IPS-18c (cell line): Measurements from ENCODE around the gene DAB2IP.

ENCODE experiments used
- H3K4me3 ChIP-seq: 2 replicates; pipeline ENCODE4 v1.7.0; 2013; ENCODE audit warnings: low read depth, mild to moderate bottlenecking, low read length, moderate library complexity; ENCODE audit not compliant: insufficient read depth
- H3K9me3 ChIP-seq: one replicate; pipeline ENCODE4 v1.6.1; 2013; ENCODE audit warnings: mild to moderate bottlenecking, low read length, moderate library complexity; ENCODE audit not compliant: control insufficient read depth, insufficient read depth

The DAB2IP gene

GRCh38 chr9:121717141-121717991, 65.9 kb downstream of the DAB2IP start:
- H3K9me3 ChIP-seq, result no peaks in the 10 kb centered on the region
- H3K4me3 ChIP-seq, result no peak overlapping the region

- Histone ChIP-seq H3K4me3 (no peak overlapping the region), H3K9me3 (peaks cover 2% of the 10 kb centered on the region)
These were observed 66.7 kb downstream of the DAB2IP start for GRCh38 chr9:121718084-121718483.

- H3K9me3 ChIP-seq, result peaks cover 2% of the 10 kb centered on the region
- H3K4me3 ChIP-seq, result no peak overlapping the region
These were observed 67.1 kb downstream of the DAB2IP start for GRCh38 chr9:121718501-121718900.

GRCh38 chr9:121720311-121721057, 69.0 kb downstream of the DAB2IP start:
- peaks cover 2% of the 10 kb centered on the region for H3K9me3 ChIP-seq
- H3K4me3 ChIP-seq, result no peak overlapping the region

DNA sequence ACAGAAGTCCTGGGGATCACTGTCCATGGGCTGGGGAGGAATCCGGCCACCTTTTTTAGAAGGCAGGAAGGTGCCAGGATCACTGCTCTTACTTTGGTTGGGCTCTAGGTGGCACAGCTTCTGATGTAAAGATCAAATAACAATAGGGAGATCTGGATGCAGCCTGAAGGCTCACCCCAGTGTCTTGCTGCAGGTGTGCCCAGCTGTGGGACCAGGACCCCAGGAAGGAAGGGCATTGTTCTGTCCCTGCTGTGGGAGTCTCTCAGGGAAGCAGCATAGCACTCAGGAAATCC, 69.6 kb downstream of the DAB2IP start:
- H3K9me3 ChIP-seq, result peaks cover 2% of the 10 kb centered on the region
- H3K4me3 ChIP-seq, result no peak overlapping the region

DNA sequence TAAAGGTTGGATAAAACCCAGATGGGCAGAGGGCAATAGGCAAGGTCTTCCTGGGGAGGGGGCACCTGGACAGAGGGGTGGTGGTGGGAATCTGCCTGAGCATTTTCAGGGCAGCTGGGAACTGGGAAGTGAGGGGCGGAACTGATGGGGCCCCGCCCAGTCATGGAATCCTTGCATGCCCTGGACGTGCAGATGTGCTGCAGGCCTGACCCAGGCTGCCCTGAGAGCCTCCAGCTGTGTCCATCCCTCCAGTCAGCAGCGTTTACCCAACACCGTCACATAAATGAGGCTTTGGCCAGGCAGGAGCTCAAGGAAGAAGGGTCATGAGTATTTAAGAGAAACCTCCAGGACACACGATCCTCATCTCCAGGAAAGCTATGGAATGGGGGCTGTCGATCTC, 70.3 kb downstream of the DAB2IP start:
- H3K4me3 ChIP-seq, result no peak overlapping the region
- peaks cover 2% of the 10 kb centered on the region for H3K9me3 ChIP-seq

DNA sequence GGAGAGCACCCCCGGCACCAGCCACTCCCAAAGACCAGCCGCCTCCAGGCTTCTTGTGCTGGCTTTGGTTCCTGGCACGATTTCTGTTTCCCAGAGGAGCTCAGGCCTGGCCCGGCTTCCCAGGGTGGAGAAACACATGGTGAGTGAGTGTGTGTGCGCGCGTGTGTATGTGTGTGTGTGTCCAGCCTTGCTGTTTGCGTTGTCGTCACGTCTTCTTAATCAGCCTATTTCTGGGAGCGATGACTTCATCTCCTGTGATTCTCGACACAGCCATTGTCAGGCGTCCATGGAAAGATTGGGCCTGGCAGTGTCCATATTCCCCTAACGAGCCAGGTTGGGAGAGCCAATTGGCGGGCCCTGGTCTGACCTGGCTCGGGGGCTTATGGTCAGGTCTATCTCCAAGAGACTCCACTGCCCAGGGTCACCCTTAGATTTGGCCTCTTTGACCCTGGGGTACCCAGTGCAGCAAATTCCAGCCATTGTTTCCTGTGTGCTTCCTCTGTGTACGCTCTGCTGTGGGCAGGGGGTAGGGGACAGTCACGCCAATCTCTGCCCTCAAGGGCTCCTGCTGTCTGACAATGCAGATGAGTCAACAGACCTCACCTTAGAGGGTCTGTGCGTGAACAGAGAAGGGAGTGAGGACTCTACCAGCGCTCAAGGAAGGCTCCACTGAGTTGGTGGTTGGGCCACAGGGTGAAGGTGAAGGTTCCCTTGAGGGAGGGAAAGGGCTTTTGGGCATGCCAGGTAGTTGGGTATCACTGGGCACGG, 73.8 kb downstream of the DAB2IP start:
- Histone ChIP-seq H3K9me3 (peaks cover 2% of the 10 kb centered on the region), H3K4me3 (no peak overlapping the region)

DNA sequence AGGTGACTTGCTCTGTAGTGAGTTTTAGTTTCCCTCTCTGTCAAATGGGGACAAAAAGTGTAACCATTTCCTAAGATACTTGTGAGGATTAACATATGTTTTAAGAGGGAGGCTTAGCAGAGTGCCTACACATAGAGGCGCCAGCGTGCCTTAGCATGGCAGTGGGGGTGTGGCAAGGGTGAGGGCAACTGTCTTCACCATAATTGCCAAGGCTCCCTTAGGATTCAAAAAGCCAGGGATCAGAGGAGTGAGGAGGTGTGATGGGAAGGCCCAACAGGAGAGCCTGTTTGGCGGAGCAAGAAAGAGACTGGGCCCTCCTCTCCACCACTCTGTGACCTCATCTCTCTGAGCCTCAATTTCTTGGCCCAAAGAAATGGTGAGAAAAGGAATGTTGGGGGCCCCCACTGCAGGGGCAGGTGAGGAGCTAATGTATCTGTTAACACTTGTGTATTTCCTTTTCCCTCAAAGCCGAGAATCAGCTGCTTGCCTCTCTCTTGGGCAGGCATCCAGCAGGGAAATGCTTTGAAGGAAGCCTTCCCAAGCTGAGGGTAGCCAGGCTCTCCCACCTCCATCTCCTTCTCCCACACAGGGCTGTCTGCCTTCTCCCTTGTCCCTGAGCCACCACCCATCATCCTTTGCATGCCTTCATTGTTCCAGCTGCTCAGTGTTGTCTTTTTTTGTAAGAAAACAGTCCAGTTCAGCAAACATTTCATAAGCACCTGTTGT, 76.0 kb downstream of the DAB2IP start:
- Histone ChIP-seq H3K4me3 (no peak overlapping the region), H3K9me3 (peaks cover 2% of the 10 kb centered on the region)

- Histone ChIP-seq H3K4me3 (no peak overlapping the region), H3K9me3 (no peaks in the 10 kb centered on the region)
These were observed 77.5 kb downstream of the DAB2IP start for GRCh38 chr9:121728916-121729315.

- Histone ChIP-seq H3K9me3 (no peaks in the 10 kb centered on the region), H3K4me3 (no peak overlapping the region)
These were observed 78.5 kb downstream of the DAB2IP start for GRCh38 chr9:121729769-121730562.

DNA sequence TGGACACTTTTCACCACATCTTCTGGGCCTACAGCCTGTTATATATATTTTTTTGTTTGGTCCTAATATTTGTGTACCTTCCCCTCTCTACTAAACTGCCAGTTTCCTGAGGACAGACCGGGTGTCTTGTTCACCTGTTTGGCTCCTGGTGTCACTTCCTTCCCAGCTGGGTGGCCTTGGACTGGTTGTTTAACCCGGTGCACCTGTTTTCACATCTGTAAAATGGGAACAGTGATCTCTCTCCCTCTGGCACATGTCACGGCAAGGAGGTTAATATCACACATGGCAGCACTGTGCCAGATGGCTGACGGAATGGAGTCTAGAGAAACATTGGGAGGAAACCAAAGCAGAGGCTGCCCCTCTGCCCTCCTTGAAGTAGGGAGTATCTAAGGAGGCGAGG, 79.7 kb downstream of the DAB2IP start:
- Histone ChIP-seq H3K9me3 (no peaks in the 10 kb centered on the region), H3K4me3 (no peak overlapping the region)

DNA sequence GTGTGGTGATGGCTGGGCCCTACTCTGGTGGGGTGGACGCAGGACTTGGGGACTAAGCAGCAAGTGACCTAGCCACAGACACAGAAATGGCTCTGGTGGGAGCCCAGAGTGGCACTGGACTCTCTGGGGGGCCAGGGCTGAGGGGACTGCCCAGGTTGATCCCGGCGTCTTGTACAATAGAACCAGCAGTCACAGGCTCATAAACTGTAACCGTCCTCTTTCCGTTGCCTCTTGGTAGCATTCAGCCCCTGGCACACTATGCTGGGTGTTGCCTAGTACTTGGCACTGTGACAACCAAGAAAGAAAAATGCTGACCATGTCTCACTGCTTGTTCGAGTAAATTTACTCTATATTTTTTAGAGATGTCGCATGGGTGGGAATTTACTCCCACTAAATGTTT, 80.5 kb downstream of the DAB2IP start:
- H3K9me3 ChIP-seq, result no peaks in the 10 kb centered on the region
- H3K4me3 ChIP-seq, result no peak overlapping the region

- Histone ChIP-seq H3K4me3 (no peak overlapping the region), H3K9me3 (no peaks in the 10 kb centered on the region)
These were observed 81.0 kb downstream of the DAB2IP start for GRCh38 chr9:121732389-121732788.

DNA sequence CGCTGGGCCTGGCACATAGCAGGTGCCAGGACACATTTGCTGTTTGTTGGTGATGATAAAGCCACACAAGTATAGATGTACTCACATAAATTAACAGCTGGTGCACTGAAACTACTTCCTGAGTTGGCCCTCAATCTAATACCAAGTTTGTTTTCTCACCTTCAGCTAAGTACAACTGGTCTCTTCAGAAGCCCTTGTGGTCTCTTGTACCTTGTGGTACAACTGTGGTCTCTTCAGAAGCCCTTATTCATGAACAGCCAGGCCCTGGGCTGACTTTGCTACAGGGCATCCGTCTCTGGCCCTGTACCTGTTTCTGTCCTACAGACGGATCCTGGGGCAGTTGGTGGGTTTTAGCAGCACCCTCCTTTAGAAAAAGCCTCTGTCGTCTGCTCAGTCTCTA, 81.5 kb downstream of the DAB2IP start:
- Histone ChIP-seq H3K9me3 (no peaks in the 10 kb centered on the region), H3K4me3 (no peak overlapping the region)

DNA sequence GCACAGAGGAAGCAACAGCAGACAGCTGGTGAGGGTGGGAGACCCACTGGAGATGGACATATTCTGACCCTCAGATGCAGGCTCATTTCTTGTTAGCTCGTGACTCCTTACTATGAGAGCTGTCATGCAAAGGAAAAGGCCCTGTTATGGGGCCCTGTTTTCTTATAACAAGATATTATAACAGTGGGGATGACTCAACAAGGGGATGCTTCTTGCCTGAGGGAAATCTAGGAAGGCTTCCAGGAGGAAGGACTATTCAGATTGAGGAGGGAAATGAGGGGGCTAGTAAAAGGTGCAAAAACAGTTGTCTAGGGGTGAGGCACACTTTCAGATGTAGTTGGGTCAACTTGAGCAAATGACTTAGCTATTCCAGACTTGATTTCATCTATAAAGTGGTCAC, 83.0 kb downstream of the DAB2IP start:
- Histone ChIP-seq H3K4me3 (no peak overlapping the region), H3K9me3 (no peaks in the 10 kb centered on the region)

- Histone ChIP-seq H3K4me3 (0 out of 2 replicates have a peak overlapping the region, but pooled peaks have one; percentile 3), H3K9me3 (no peaks in the 10 kb centered on the region)
These were observed 83.8 kb downstream of the DAB2IP start for GRCh38 chr9:121735065-121735792.
